HG03175 (cell line): ENCODE data around the gene ZFHX3.

Experiments
- ATAC-seq: cut with Tn5 transposase; IDR thresholded peaks from one replicate; pipeline ENCODE4 v1.9.1; 2021; ENCODE audit warnings: mild to moderate bottlenecking, moderate library complexity; ENCODE audit not compliant: unreplicated experiment

Gene ZFHX3

DNA sequence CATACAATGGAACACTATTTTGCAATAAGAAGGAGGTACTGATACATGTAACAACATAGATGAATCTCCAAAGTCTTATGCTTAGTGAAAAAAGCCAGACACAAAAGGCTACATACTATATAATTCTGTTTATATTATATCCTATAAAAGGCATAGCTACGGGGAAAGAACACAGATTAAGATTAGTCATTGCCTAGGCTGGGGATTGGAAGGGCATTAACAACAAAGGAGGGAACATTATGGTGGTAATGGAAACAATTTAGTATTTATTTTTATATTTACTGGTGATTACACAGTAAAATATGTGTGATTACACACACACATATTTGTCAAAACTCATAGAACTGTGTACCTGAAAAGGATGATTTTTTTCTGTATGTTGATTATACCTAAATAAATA is 278.1 kb downstream of the ZFHX3 start:
- ATAC-seq, result no peak

DNA sequence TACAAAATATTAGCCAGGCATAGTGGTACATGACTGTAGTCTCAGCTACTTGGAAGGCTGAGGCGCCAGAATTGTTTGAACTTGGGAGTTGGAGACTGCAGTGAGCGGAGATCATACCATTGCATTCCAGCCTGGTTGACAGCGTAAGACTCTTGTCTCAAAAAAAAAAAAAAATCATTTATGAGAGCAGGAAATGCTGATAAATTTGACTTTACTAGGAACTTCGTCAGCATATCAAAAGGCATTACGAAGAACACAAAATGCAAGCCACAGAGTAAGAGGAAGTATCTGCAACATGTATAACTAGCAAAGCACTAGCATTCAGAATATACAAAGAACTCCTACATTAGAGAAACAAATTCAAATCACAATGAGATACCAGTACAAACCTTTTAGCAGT is 279.3 kb downstream of the ZFHX3 start:
- no peak for ATAC-seq

DNA sequence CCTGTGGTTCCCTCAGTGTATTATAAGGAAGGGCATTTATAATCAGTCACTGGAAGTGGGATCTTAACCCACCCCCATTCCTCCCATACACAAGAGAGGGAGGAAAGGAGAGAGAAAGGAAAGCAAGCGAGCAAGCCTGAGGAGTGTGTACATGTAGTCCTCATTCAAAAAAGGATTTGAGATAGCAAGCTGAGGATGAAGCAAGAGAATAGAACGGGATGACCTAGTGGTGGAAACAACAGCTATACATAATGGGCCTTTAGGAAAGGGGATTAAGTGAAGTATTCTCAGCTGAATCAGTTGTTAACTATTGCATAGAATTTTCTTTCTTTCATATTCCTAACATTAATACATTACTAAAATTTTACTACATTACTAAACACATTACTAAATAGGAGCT is 281.4 kb downstream of the ZFHX3 start:
- no peak for ATAC-seq

DNA sequence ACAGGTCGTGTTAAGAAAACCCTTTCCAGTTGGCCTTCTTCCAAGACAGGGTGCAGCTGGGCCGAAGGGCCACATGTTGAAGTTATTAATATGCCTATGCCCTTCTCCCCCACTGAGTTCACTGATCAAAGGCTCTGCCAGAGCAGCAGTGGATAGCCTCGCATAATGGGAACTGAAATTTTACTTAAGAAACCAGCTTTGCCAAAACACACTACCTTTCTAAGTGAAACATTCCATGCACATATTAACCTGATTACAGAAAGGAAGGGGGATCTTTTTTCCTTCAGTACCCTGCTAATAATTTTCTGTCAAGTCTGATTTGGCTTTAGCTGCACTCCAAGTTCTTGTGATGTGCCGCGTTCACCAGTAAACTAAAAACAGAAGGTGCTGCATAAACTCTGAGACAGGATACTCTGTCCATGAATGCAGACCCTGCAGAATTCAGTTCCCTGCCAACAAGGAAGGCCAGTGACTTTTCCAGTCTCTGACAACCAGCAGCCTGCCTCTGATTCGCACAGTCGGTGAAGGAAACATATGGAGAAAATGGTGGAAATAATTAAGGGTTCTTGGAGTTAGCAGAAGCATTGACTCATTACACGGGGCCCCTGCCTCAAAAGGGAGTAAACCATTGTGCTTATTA is 283.8 kb downstream of the ZFHX3 start:
- no peak for ATAC-seq

- ATAC-seq, result no peak
Measured at GRCh38 chr16:72760581-72760980, 287.3 kb downstream of the ZFHX3 start.

DNA sequence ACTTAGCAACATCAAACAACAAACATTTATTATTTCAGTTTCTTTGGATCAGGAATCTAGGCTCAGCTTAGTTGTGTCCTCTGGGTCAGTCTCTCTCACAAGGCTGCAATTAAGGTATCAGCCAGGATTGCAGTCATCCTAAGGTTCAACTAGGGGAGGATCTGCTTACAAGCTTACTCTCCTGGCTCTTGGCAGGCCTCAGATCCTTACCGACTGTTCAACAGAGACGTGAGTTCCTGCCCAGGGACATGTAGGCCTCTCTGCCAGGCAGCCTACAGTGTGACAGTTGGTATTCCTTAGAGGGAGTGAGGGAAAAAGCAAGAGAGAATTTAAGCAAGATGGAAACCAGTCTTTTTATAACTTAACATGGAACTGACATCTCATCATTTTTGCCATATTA is 294.0 kb downstream of the ZFHX3 start:
- ATAC-seq, result no peak

GRCh38 chr16:72752004-72752695 is 295.8 kb downstream of the ZFHX3 start:
- no peak for ATAC-seq

DNA sequence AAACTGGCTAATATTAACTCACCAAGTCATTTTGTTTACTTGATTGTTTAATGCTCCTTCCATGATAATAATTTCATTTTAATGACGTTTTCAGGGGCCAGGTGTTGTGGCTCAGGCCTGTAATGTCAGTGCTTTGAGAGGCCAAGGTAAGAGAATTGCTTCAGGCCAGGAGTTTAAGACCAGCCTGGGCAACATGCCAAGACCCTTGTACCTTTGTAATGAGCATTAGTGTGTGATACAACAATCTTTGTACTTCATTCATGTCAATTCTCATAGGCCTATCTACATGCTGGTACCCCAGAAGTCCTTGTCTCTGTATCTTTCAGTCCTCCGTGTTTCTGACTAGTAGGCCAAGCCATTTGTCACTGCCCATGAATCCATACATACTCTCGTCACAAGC is 296.9 kb downstream of the ZFHX3 start:
- no peak for ATAC-seq

DNA sequence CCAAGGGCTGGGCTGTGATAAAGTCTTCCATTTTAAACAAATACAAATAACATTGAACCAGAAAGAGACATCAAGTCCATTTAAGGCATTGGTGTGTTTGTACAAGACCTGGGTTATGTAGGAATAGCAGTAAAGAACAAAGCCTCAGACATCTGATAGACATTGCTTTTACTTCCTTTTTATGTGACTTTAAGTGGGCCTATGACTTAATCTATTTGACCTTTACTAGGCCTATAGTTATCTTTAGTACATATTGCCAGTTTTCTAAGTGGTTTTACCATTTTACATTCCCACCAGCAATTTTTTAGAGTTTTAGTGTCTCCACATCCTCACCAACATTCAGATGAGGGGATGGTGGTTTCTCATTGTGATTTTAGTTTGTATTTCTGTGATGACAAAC is 298.8 kb downstream of the ZFHX3 start:
- no peak for ATAC-seq

GRCh38 chr16:72744076-72744793 is 303.7 kb downstream of the ZFHX3 start:
- ATAC-seq, result no peak

DNA sequence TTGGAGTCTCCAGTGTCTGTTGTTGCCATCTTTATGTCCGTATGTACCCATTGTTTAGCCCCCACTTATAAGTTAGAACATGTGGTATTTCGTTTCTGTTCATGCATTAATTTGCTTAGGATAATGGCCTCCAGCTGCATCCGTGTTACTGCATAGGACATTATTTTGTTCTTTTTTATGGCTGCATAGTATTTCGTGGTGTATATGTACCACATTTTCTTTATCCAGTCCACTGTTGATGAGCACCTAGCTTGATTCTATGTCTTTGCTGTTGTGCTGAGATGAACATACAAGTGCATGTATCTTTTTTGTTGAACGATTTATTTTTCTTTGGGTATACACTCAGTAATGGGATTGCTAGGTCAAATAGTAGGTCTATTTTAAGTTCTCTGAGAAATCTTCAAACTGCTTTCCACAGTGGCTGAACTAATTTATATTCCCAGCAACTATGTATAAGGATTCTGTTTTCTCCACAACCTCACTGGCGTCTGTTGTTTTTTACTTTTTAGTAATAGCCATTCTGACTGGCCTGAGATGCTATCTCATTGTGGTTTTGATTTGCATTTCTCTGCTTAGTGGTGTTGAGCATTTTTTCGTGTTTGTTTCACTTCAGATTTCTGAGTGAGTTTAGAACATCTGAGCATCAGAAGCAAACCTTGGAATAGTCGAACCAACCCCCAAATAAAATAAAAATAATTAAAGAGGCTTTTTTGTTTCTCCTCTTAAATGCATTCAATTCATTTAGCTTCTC is 304.7 kb downstream of the ZFHX3 start:
- peak; percentile 90 for ATAC-seq

DNA sequence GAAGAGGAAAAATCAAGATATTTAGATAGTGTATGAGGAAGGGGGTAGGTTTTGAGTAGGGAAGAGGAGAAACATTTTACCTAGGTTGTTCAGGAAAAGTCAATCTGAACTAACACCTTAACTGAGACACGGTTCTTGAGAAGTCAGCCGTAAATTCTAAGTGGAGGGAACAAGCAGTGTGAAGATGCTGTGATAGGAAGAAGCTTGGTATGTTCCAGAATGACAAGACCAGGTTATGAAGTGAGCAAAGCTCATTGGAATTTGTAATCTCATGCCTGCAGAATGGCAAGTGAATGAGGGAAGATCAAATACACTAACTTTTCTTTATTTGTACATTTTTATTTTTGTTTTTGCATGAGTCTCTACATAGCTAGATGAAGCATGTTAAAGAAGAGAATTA is 307.6 kb downstream of the ZFHX3 start:
- ATAC-seq, result no peak

DNA sequence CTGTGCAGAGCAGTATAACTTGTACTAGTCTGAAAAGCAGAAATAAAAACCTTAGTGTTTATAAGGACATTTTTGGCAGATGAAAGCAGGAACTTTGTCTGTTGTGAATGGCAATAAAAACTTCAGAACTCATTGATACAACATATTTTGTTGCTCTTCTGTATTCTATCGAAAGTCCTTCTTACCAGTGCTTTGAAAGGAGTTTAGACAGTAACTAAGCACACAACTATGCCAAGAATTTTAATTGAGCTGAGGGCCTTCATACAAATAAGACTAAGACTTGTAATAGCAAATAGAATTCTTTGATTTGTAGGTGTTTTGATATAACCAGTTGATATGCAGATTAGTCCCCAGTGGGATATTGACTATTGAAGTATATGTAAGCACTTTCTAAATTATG is 308.4 kb downstream of the ZFHX3 start:
- ATAC-seq, result no peak

- no peak for ATAC-seq
Measured at GRCh38 chr16:72736074-72736473, 311.9 kb downstream of the ZFHX3 start.
